ENCODE data around the gene FUS.
"Not testable (repeated sequence)": the region's sequence is repeated elsewhere in the genome, so short reads cannot be mapped to it uniquely, and the experiment has no call there.

Gene FUS

DNA sequence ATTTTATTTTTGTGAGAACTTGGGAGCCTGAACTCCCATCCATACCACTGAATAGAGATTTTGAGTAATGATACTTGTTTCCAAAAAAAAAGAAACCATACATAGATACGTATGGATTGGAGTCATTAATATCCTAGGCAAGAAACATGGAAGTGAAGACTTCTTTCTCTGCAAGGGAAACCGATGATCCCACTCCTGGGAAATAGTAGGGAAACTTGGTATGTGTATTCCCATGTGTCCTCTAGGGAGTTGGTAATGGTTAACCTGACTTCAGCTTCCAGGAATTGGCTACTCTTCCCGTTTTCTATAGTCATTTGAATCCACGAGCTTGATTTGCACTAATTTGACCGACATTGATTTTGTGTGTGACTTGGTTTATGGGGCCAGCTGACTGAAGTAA lies 5.4 kb downstream of the FUS start:
- DNase-seq, result no peak

DNA sequence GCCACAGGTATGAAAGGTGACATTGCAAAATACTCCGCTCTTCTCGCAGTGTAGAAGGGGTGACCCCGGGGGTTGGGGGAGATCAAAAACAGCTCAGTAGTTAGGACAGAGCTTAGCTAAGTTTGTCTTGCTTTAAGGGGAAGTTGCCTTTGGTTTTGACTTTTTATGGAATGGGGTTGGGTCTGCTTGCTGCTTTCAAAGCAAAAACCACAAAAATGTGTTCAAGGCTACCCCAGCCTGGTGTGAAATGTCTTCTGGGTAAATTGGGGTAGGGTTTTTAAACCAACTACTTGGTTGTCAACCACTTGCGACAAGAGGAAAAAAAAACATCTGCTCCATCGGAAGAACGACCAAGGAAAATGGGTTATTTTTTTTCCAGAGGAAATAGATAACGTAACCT lies 6.2 kb downstream of the FUS start:
- no peak for DNase-seq

DNA sequence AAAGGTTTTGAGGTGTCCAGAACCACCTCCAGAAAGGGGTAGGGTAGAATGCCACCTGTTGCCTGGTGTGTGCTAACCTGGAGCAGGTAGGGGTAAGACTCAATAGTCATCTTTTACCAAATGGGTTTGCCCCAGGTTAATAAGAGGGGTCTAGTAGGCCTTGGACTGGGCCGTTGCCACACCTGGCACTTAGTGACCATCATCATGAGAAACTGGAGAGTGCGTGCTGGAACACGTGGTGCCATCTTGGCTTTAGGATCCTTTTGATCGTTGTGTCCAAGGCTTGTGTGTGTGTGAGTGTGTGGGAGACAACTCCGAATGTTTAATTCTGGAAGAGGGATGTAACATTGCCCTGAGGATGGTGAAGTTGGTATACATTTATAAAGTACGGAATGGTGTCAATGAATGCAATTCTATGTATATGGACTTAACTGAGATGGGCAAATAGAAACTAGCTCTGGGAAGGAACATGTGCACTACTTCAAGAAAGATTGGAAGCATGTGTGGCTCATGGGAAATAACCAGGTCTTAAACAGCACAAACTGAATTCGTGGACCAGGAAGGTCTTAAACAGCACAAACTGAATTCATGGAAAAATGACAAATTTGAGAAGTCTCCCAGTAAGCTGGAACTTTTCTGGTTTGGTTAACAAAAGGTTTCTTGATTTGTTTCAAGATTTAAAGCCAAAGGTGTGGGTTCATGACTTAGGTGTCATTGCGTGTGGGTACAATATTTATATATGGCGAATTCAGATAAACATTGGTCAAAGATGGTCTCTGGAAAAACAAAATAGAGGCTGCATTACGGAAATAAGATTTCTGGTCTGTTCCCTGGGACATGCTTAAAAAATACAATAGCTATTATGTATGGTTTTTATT lies 7.2 kb downstream of the FUS start:
- DNase-seq, result no peak

DNA sequence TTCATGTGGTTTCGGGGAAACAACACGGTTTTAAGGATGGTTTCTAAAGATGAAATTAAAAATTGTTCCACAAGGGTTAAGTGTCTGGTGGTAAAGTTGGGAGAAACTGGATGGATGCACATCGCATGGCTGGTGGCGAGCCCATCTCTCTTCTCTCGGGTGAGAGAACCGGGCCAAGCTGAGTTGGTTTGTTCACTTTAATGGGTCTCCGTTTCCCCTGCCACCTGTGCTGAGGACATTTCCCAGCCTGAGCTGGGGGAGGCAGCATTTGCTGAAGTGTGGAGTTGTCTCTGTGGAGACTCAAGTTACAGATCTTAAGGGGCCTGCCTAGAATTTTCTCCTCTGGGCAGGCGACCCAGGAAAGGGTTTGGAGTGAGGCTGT lies 7.9 kb downstream of the FUS start:
- DNase-seq, result no peak

DNA sequence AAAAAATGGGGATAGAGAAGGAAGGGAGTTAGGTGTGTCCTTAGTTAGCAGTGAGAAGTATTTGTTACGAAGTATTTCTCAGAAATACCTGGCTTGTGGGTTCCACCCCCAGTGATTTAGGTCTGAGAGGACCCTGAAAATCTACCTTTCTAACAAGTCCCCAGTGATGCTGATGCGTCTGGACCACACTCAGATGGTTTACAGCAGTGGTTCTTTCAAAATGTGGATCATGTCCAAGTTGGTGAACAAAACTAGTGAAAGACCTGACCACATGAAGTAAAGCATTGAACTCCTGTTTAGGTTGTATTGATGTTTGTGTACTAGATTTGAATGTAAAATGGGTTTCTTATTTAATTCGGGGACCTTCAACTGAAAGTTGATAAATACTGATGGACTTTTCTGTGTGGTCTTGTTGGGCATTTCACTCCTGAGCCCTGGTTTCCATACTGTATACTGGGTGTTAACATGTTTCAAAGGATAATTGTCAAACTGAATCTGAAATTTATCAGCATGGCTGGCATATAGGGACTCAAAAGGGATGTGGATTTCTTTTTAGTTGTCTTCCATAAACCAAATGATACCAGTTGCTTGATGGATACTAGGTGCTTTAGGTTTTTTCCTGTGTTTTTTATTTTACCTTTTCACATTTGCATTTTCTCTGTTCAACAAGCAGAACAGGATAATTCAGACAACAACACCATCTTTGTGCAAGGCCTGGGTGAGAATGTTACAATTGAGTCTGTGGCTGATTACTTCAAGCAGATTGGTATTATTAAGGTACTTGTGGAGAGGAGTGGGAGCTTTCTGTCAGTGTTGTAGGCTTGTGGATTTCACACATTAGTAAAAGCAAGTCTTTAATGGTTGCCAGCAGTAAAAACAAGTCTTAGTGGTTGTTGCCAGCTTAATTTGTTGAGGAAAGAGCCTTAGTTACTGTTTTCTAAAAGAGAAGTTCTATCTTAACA lies 8.8 kb downstream of the FUS start:
- no peak for DNase-seq

DNA sequence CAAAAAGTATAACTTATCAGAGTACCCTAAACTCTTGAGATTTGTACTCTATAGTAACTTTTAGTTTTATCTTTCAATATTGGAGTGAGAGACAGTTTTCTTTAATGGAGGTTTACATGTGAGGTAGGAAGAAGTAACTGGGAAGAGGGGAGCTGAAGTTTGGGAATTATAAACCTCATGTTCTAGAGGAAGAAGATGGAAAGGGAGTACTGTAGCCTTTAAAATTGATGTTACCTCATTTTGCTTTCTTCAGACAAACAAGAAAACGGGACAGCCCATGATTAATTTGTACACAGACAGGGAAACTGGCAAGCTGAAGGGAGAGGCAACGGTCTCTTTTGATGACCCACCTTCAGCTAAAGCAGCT lies 9.5 kb downstream of the FUS start:
- DNase-seq, result no peak

DNA sequence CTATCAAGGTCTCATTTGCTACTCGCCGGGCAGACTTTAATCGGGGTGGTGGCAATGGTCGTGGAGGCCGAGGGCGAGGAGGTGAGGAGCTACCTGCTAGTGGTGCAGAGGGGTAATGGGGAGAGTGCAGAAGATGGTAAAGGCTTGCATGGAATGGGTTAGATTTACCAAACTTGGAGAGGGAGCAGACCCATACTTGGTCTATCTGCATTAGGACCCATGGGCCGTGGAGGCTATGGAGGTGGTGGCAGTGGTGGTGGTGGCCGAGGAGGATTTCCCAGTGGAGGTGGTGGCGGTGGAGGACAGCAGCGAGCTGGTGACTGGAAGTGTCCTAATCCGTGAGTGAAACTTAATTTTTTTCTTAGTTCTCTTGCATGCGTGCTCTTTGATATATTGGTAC lies 10.1 kb downstream of the FUS start:
- no peak for DNase-seq

DNA sequence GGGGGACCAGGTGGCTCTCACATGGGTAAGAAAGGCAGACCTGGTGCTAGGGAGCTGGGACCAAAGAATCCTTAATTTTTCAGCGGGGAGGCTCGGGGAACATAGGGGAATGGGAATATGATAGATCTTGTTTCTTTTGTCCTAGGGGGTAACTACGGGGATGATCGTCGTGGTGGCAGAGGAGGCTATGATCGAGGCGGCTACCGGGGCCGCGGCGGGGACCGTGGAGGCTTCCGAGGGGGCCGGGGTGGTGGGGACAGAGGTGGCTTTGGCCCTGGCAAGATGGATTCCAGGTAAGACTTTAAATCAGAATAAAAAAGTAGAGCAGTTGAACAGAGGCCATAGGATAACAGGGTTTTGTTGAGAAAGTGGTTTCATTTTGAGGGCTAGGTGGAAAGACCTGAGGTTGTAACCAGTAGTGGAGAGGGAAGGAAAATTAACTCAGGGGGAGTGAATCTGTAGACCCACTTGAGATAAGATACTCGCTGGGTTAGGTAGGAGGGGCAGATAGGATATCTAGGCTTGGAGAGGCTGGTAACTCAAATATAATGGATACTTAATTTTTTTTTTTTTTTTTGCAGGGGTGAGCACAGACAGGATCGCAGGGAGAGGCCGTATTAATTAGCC lies 11.0 kb downstream of the FUS start:
- DNase-seq, result no peak

DNA sequence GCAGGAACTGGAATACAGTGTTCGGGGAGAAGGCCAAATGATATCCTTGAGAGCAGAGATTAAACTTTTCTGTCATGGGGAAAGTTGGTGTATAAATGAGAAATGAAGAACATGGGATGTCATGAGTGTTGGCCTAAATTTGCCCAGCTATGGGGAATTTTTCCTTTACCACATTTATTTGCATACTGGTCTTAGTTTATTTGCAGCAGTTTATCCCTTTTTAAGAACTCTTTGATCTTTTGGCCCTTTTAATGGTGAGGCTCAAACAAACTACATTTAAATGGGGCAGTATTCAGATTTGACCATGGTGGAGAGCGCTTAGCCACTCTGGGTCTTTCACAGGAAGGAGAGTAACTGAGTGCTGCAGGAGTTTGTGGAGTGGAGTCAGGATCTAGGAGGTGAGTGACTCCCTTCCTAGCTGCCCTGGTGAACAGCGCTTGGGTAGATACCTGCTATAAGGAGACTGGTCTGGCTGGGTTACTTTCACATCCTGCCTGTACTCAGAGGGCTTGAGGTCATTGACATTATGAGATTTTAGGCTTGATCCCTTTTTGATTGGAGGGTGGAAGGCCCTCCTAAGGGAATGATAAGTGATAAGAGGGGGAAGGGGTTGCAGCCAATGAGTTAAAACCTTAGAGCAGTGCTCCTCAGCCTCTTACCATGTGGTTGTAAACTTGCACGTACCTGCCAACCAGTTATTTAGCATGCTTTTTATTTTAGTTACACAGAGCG lies 11.9 kb downstream of the FUS start:
- no peak for DNase-seq

DNA sequence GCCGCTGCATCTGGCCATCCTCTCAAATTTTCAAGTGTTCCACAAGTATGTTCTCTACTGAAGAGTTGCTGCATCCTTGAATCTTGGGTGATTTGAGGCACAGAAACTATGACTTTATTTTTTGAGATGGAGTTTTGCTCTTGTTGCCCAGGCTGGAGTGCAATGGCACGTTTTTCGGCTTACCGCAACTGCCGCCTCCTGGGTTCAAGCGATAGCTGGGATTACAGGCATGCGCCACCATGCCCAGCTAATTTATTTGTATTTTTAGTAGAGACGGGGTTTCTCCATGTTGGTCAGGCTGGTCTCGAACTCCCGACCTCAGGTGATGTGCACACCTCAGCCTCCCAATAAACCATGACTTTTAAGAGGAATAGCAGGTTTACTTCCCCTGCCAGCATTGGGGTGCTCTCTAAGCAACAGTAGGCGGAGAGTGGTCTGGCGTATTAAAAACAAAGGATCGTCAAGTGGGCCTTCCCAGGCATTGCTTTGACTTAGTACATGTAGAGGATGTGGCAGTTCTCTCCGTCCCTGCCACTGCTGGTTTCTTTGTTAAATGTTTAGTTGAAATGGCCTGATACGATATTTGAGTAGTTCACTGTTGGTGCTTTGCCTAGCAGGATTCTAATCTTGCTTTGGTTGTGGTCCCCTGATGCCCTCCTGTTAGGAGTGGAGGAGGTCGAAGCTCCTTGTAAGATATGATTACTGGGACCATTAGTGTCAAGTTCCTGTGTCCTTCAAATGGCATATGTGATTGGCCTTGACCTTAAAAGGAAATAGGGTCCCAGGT lies 13.1 kb downstream of the FUS start:
- no peak for DNase-seq

DNA sequence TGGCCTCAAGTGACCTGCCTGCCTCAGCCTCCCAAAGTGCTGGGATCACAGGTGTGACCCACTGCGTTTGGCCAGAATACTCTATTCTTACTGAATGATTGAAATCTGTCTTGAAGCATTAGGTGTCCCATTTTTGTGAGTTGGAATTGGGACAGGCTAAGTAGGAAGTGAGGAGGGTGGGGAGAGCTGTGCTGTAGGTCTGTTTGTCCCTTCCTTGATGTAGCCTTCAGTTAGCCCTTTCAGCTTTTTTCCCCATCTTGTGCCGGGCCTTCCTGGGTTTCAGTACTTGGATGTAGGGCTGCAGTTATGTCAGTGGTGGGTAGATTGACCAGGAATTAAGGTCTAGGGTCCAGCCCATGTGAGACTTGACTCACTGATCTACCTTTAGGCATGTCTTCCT lies 13.9 kb downstream of the FUS start:
- no peak for DNase-seq

DNA sequence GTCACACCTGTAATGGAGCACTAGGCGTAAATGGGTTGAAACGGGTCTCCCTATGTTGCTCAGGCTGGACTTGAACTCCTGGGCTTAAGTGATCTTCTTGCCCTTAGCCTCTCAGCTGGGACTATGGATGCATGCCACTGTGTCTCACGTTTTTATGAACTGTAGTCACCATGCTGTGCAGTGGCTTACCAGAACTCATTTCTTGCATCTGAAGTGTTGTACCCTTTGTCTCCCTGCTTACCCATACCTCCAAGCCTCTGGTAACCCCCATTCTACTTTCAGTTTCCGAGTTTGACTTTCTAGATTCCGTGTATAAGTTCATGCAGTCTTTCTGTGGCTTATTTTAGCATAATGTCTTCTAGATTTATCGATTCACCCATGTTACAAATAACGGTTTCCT lies 15.0 kb downstream of the FUS start:
- no peak for DNase-seq

DNA sequence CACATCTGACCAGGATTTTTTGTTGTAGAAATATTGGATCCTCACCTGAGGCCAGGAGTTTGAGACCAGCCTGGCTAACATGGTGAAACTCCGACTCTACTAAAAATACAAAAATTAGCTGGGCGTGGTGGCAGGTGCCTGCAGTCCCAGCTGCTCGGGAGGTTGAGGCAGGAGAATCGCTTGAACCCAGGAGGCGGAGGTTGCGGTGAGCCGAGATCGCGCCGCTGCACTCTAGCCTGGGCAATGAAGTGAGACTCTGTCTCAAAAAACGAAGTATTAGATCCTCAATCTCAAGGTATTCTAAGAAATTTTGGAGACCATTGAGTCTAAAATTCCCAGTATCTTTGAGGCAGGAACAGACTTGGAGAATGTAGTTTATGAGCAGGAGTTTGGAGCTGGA lies 15.9 kb downstream of the FUS start:
- DNase-seq, result not testable (repeated sequence)

DNA sequence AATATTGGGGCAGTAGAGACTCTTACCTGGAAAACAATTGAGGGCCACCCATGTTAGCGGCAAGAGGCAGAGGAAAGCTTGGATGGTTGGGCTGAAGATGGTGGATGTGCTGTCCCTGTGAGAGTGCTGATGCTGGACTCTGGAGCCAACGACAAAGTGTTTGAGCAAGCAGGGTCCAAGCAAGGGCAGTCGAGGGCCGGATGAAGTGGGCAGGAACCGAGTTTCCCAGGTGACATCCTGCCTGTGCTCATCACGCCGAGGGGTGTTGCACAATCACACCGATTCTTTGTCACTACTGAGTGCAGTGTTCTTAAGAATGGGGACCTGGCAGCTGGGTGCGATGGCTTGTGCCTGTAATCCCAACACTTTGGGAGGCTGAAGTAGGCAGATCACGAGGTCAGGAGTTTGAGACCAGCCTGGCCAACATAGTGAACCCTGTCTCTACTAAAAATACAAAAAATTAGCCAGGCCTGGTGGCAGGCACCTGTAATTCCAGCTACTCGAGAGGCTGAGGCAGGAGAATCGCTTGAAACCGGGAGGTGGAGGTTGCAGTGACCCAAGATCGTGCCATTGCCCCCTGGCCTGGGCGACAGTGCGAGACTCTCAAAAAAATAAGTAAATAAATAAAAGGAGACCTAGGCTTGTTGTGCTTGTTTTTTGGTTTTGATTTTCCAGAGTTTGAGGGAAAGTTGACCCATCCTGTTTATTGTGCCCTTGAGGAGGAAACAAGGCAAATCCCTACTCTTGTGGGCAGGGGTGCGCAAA lies 16.6 kb downstream of the FUS start:
- no peak for DNase-seq

DNA sequence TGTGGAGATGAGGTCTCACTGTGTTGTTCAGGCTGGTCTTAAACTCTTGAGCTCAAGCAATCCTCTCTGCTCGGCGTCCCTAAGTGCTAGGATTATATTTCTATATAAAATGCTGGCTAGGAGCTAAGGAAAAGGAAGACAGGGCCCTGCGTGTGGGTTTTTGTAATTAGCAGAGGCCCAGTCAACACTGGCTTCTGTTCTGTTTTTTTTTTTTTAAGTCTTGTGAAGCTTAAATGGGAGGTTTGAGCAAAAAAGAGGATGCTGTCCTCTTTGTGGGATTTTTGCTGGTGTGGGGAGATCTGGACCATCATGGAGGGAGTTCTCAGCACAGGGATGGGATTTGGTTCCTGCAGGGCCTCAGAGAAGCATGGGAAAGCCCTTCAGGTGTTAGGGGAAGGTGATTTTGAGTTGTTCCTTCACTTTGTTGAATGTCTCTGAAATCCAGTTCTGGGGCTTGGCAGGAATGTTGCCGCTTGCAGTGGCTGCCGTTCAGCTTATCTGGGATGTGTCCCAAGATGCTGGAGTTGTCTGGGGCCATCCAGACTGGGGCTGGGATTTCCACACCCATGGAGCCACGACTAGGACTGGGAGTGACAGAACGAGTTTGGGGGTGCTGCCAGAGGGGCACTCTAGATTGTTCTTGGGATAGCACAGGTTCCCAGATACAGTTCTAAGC lies 18.4 kb downstream of the FUS start:
- DNase-seq, result no peak

DNA sequence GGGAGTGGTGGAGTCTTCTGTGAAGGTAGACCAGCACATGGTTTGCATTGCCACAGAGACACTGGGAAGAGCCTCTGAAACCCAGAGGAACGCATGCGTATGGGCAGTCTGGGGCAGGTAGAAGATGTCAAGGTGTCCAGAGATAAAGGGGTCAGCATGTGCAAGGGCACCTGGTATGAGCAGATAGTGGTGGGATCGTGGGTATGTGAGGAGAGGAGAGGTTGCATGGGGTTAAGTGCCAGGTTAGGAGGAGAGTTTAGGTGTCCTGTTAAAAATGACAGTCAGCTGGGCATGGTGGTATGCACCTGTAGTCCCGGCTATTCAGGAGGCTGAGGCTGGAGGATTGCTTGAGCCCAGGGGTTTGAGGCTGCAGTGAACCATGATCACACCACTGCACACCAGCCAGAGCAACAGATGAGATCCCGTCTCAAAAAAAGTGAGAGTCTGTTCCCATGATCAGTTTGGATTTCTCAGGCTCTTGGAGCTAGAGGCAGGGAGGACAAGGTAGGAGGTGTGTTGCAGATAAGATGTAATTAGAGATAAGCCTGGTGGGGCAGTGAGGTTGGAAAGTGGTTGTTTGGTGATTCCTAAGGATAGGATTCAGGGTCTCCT lies 19.6 kb downstream of the FUS start:
- DNase-seq, result no peak

DNA sequence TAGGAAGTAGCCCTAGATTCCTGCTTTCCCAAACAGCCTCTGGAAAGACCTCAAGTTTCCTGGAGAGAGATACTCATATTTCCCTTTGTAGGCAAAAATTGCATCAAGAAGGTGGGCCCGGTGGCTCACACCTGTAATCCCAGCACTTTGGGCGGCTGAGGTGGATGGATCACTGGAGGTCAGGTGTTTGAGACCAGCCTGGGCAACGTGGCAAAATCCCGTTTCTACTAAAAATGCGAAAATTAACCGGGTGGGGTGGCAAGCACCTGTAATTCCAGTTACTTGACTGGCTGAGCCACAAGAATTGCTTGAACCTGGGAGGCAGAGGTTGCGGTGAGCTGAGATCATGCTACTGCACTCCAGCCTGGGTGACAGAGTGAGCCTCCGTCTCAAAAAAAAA lies 20.2 kb downstream of the FUS start:
- DNase-seq, result not testable (repeated sequence)

DNA sequence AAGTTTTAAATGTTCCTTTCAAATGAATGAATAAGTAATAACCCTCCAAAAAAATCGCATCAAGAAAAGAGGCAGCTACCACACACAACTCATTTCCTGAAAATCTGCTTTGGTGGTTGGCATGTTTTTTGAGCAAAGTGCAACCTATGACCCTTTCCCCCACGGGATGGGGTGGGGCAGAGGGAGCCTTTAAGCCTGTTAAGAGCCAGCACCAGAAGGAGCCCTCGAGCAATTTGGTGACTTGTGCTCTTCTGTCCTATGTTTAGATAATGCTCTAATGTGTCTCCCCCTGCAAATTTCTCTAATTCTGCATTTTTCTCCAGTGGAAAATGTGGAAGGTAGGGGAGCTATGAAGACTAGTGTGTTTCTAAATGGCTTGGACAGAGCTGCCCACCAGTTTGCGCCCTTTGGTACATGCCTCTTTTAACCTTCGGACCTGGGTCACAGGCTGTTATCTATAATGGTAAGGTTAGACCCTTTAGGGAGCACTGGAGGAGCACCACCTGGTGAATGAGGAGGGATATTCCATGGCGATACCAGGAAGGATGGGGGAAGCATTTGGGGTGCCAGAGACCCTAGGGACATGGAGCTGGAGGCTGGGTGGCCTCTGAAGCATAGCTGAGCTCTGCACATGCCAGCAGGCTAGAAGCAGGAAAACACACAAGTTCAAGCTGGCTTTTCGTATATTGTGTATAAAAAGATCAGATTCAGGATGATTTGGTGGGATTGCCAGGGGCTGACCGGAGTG lies 21.1 kb downstream of the FUS start:
- no peak for DNase-seq
